Measurements from ENCODE around the gene ENTPD2.

GRCh38 chr9:137017071-137017470 is 36.8 kb downstream of the ENTPD2 start:
- TF ChIP-seq CTCF (IDR thresholded peaks at IDR 0.05) (no peak), POLR2A (IDR thresholded peaks at IDR 0.05) (no peak)

All from uterus (tissue), 2 donors.